Retina (tissue), 1 donor: ENCODE data around the gene BICDL1.
A peak's percentile ranks its signal among the peaks of the same experiment; 100 is the strongest.
"Not testable (repeated sequence)": the region's sequence is repeated elsewhere in the genome, so short reads cannot be mapped to it uniquely, and the experiment has no call there.

Experiments used
- DNase-seq: peaks from one replicate; pipeline ENCODE4 v3.0.0-alpha.2; 2016

BICDL1 gene

GRCh38 chr12:120006258-120006975, 17.4 kb downstream of the BICDL1 start:
- DNase-seq = no peak

GRCh38 chr12:120007272-120007671, 18.2 kb downstream of the BICDL1 start:
- no peak for DNase-seq

- no peak for DNase-seq
Measured at GRCh38 chr12:120010661-120011230, 21.7 kb downstream of the BICDL1 start.

- peak; percentile 61 for DNase-seq
Measured at GRCh38 chr12:120012067-120012621, 23.1 kb downstream of the BICDL1 start.

GRCh38 chr12:120013659-120014380, 24.8 kb downstream of the BICDL1 start:
- DNase-seq = no peak

GRCh38 chr12:120014381-120014735, 25.3 kb downstream of the BICDL1 start:
- not testable (repeated sequence) for DNase-seq

- no peak for DNase-seq
Measured at GRCh38 chr12:120015313-120015712, 26.3 kb downstream of the BICDL1 start.

GRCh38 chr12:120016199-120016598, 27.2 kb downstream of the BICDL1 start:
- DNase-seq = not testable (repeated sequence)

- DNase-seq = no peak
Measured at GRCh38 chr12:120019197-120019596, 30.2 kb downstream of the BICDL1 start.

- no peak for DNase-seq
Measured at GRCh38 chr12:120019938-120020337, 30.9 kb downstream of the BICDL1 start.

- no peak for DNase-seq
Measured at GRCh38 chr12:120024193-120024592, 35.2 kb downstream of the BICDL1 start.

- DNase-seq = no peak
Measured at GRCh38 chr12:120025640-120026039, 36.6 kb downstream of the BICDL1 start.

GRCh38 chr12:120032242-120032641, 43.2 kb downstream of the BICDL1 start:
- DNase-seq = no peak

GRCh38 chr12:120037851-120038250, 48.8 kb downstream of the BICDL1 start:
- no peak for DNase-seq

GRCh38 chr12:120039711-120040110, 50.7 kb downstream of the BICDL1 start:
- DNase-seq = peak; percentile 3

- peak; percentile 63 for DNase-seq
Measured at GRCh38 chr12:120041386-120042231, 52.6 kb downstream of the BICDL1 start.

- not testable (repeated sequence) for DNase-seq
Measured at GRCh38 chr12:120045367-120045766, 56.3 kb downstream of the BICDL1 start.

- no peak for DNase-seq
Measured at GRCh38 chr12:120047072-120047471, 58.0 kb downstream of the BICDL1 start.

- DNase-seq = no peak
Measured at GRCh38 chr12:120048263-120048662, 59.2 kb downstream of the BICDL1 start.

- DNase-seq = no peak
Measured at GRCh38 chr12:120049426-120049825, 60.4 kb downstream of the BICDL1 start.

GRCh38 chr12:120051535-120051934, 62.5 kb downstream of the BICDL1 start:
- DNase-seq = no peak

- DNase-seq = no peak
Measured at GRCh38 chr12:120054293-120054692, 65.3 kb downstream of the BICDL1 start.
